Measurements from ENCODE around the gene EDDM13.
"Not testable (repeated sequence)": the region's sequence is repeated elsewhere in the genome, so short reads cannot be mapped to it uniquely, and the experiment has no call there.

EDDM13 gene

GRCh38 chr19:56295531-56296455 lies 23.2 kb downstream of the EDDM13 start:
- DNase-seq: no peak

GRCh38 chr19:56297010-56297409 lies 24.5 kb downstream of the EDDM13 start:
- no peak for DNase-seq

GRCh38 chr19:56299688-56300087 lies 27.1 kb downstream of the EDDM13 start:
- no peak for DNase-seq

GRCh38 chr19:56301155-56301554 lies 28.6 kb downstream of the EDDM13 start:
- DNase-seq: no peak

GRCh38 chr19:56301886-56302620 lies 29.5 kb downstream of the EDDM13 start:
- DNase-seq: no peak

- DNase-seq: no peak
These were observed 31.7 kb downstream of the EDDM13 start for GRCh38 chr19:56304243-56304642.

GRCh38 chr19:56306016-56306415 lies 33.5 kb downstream of the EDDM13 start:
- DNase-seq: no peak

- DNase-seq: not testable (repeated sequence)
These were observed 34.5 kb downstream of the EDDM13 start for GRCh38 chr19:56307062-56307461.

GRCh38 chr19:56308792-56309191 lies 36.2 kb downstream of the EDDM13 start:
- DNase-seq: no peak

- peak; percentile 1 for DNase-seq
These were observed 37.1 kb downstream of the EDDM13 start for GRCh38 chr19:56309511-56310185.

GRCh38 chr19:56310462-56310861 lies 37.9 kb downstream of the EDDM13 start:
- no peak for DNase-seq

- DNase-seq: no peak
These were observed 39.8 kb downstream of the EDDM13 start for GRCh38 chr19:56312342-56312741.

GRCh38 chr19:56312787-56313657 lies 40.5 kb downstream of the EDDM13 start:
- DNase-seq: no peak

GRCh38 chr19:56314018-56314380 lies 41.5 kb downstream of the EDDM13 start:
- DNase-seq: no peak

GRCh38 chr19:56314381-56315076 lies 42.0 kb downstream of the EDDM13 start, which contains the start of gene ZSCAN5A:
TSS of gene ZSCAN5A (minus strand) at chr19:56314839. CDS start at chr19:56225046, 89,793 bp downstream.
- DNase-seq: peak; percentile 88

- DNase-seq: peak; percentile 97
These were observed 42.7 kb downstream of the EDDM13 start for GRCh38 chr19:56315077-56315828.

- DNase-seq: no peak
These were observed 44.2 kb downstream of the EDDM13 start for GRCh38 chr19:56316728-56317127.

- no peak for DNase-seq
These were observed 45.2 kb downstream of the EDDM13 start for GRCh38 chr19:56317749-56318148.

- no peak for DNase-seq
These were observed 47.4 kb downstream of the EDDM13 start for GRCh38 chr19:56319991-56320390.

- no peak for DNase-seq
These were observed 48.9 kb downstream of the EDDM13 start for GRCh38 chr19:56321254-56321988.

All from NCI-H1694 (cell line).